Activated CD8-positive, alpha-beta memory T cell treated with anti-CD3 and anti-CD28 coated beads, Interleukin-2, amount 50 U/mL, for 48 hours (primary cell): ENCODE measurements around the gene NAA10.

ENCODE experiments used
- DNase-seq: peaks from one replicate; pipeline ENCODE4 v3.0.0-alpha.2; 2020

Gene NAA10

DNA sequence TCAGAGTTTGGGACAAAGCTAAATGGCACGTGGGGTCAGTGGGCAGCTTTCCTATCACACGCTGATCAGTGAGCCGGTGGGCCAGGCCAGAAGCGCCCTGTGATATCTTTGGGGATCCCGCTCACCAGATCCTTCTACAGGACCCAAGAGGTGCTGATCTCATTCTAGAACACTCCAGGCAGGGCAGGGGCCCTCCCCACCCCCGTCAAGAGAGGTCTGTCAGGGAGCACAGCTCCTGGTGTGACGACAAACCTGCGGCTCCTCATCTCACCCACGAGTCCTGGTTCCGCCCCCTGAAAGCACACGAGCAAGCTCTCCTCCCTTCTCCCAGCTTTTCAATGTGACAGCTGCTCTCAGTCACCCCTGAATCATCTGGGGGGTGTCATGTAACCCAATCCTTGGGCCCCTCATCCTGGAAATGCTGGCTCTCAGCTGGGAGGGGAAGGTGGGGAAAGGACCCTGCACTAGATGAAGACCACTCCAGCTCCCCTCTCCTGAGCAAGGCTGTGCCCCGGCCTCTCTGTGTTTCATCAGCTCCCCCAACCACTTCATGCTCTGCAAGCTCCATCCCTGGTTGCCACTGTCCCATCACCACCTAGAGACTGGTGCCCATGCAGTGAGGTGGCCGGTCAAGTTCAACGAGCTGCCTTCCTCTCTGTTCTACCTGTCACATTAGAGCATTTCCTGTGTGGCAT is 32.2 kb upstream of the NAA10 start:
- DNase-seq, result no peak

- DNase-seq, result no peak
These were observed 31.4 kb upstream of the NAA10 start for GRCh38 chrX:153966283-153966688.

- no peak for DNase-seq
These were observed 30.6 kb upstream of the NAA10 start for GRCh38 chrX:153965406-153965805.

- no peak for DNase-seq
These were observed 29.3 kb upstream of the NAA10 start for GRCh38 chrX:153964105-153964504.

DNA sequence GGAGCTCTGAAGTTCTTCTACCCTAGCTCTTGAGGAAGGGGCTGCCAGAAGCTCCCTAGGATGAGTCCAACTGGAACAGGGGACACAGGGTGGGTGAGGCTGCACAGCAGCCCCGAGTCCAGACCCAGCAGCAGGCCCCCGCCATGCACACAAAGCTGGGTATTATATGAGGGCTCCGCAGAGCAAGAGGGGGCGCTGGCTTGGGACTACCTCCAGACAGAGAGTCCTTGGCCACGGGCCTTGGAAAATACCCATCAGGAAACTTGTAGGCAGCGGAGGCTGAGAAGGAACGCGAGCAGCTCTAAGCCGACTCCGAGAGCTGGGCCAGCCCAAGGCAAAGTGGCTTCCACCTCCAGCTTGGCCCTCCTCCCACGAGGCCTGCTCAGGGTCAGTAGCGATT is 28.7 kb upstream of the NAA10 start:
- no peak for DNase-seq

DNA sequence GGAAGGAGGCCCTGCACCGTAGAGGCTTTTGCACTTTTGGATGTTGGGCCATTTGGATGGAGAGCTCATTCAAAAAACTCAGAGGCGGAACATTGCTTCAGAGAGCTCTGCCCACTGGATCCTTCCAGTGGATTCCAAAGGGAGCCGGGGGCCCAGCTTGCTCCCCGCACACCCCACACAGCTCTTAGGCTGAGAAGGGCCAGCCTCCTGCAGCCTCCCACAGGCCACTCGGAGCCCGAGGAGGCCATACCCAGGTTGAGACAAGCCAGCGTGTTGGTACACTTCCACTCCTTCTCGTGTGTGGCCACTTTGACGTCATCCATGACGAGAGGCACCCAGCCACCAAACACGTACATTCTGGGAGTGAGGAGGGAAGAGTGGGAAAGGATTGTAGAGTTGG is 26.5 kb upstream of the NAA10 start:
- DNase-seq, result no peak

DNA sequence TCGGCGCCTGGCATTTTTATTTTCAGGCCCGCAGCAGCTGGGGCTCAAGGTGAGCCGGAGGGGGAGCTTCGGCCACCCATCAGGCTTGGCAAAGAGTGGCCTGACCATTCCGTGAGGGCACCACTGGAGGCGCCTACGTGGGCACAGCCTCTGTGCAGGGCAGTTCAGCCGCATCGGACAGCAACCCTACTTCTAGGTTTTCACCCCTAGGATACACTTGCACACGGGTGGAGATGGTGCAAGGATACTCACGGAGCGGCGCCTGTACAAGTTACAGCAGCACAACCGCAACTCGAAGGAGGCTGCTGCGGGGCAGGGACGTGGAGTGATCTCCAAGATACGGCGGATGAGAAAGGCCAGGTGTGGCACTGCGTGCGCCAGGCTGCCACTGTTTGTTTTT is 25.9 kb upstream of the NAA10 start:
- DNase-seq, result no peak

DNA sequence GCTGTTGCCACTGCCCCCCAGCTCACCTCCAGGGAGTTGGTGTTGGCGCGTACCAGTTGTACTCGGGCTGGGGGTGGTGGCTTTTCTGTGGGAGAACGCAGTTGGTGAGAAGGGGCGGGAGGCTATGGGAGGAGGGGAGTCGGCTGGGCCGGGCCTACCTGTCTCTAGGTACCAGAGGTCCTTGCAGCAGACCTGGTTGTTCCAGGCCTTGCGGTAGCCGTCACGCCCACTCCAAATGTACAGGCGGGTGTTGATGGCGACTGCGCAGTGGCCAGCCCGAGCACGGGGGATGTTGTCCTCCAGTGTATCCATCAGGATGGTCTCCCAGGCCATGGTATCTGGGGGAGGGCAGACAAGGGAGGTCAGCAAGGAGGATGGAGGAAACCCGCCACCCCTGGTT is 25.2 kb upstream of the NAA10 start:
- DNase-seq, result no peak

DNA sequence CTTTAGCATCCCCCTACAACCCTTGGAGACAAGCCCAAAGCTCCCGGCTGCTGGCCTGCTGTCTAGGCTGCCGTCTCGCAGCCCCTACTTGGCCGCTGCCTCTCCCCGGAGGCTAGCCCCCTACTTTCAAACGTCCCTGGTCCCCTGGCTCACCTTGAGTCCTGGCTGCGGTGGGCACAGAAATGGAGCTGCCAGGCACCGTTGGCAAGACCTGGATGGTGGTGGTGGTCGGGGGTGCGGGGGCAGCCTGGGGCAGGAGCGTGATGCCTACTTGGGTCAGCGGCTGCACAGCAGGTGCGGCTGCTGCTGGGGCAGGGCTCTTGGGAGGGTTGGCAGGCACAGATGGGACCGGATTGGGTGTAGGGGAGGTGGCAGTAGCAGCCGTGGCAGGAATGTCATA is 24.8 kb upstream of the NAA10 start:
- no peak for DNase-seq

DNA sequence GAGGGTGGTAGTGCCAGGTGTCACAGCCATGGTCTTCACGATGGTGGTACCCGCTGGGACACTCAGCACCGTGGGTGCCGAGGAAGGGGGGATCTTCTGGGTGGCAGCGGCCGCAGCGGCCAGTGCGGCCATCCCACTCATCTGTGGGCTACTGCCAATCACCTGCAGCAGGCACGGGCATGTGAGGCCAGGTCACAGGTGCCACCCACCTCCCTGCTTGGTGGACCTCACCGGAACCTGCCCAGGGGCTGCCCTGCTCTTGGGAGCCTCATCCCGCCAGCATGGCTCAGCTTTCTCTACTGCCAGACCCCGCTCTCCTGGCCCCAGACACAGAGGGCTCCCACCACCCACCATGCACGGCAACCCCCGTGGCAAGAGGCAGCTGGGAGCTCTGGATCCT is 23.8 kb upstream of the NAA10 start:
- DNase-seq, result no peak

DNA sequence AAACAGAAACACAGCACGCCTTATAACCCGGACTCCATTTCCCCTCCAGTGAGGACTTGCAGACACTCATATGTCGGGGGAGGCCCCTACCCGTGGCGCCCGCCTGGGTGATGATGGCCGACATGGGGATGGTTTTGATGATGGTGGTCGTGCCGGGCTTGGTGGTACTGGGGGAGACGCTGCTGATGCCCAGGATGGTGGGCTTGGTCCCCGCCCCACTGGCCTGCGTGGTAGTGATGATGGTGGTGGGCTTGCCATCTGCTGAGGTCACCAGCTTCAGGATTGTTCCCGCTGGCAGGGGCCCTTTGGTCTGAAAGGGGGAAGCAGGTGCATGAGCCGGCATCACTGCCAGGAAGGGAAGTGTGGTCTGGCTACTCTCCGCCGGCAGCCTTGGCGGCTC is 22.4 kb upstream of the NAA10 start:
- no peak for DNase-seq

DNA sequence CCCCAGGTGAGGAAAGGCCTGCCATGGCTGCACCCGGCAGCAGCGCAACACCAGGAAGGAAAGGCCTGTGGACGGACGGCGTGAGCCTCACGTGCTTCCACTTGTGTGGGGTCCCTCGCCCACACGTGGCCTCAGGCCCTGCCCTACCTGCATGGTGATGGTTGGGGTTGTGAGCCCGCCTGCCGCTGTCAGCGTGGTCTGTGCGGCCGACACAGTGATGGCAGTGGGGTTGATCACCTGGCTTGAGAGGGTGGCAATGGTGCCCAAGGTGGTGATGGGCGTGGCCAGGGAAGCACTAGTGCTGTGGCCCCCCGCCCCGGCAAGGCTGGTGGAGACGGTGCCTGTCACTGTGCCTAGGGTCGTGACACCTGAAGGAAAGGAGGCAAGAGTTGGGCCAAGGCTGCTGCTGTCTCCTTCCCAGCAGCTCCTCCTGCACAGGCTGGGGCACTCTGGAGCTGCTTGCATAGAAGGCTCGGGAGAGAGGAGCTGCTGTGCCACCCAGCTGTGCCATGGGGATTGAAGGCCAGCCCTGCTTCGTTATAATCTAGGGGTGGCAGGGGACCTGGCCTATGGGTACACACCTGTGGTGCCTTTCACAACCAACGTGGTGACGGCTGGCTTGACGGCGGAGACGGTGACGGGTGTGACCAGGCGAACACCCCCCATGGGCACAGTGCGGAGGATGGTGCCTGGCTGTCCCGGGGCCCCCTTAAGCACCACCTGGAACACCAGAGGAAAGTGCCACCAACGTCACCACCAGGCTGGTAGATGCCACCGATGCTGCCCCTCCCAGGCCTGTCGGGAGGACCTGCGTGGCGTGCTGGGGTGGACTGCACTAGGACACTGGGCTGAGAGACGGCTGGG is 21.4 kb upstream of the NAA10 start:
- DNase-seq, result no peak

GRCh38 chrX:153955228-153955732 is 20.4 kb upstream of the NAA10 start:
- no peak for DNase-seq

GRCh38 chrX:153954558-153955227 is 19.9 kb upstream of the NAA10 start:
- DNase-seq, result no peak

- no peak for DNase-seq
These were observed 19.2 kb upstream of the NAA10 start for GRCh38 chrX:153953892-153954557.

DNA sequence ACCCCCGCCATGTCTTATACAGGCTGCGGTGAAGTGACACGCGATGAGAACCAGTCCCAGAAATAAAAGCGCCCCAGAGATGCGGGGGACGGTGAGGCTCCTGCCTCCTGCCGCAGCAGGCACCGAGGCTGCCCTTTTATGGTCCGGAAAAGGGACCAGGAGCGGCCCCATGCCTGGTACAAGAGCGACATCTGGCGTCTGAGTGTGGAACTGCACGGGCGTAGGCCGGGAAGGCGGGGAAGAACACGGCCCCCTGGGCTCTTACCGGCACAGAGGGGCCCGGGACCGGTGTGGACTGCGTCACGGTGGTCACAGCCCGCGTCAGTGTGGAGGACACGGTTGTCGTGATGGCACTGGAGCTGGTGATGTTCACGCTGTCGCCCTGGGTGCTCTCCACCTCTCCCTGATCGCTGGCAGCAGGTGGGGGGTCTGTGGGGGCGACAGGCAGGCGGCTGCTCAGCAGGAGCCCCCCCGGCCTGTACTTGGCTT is 18.5 kb upstream of the NAA10 start:
- DNase-seq, result peak; percentile 92

GRCh38 chrX:153952373-153953026 is 17.7 kb upstream of the NAA10 start:
- DNase-seq, result no peak

- no peak for DNase-seq
These were observed 17.0 kb upstream of the NAA10 start for GRCh38 chrX:153951683-153952372.

- no peak for DNase-seq
These were observed 15.3 kb upstream of the NAA10 start for GRCh38 chrX:153950127-153950526.

- DNase-seq, result no peak
These were observed 14.3 kb upstream of the NAA10 start for GRCh38 chrX:153948847-153949805.
